Keratinocyte (primary cell): ENCODE measurements around the gene S100A12.

Experiments
- CTCF ChIP-seq, 3 experiments: IDR thresholded peaks in 1 of 3; conservative IDR thresholded peaks in 1 of 3; optimal IDR thresholded peaks in 1 of 3; 2 replicates in 2 of 3; 3 replicates in 1 of 3; pipeline versions ENCODE3 to v1.5.1; 2011; ENCODE audit warnings: low read length in 3 of 3, mild to moderate bottlenecking in 3 of 3, moderate library complexity in 2 of 3, control low read depth in 1 of 3, inconsistent platforms in 1 of 3; ENCODE audit not compliant: insufficient read depth in 2 of 3; ENCODE audit errors: extremely low read depth in 1 of 3
- EZH2 ChIP-seq: IDR thresholded peaks from one replicate; pipeline ENCODE4 v1.6.1; 2012; ENCODE audit warnings: inconsistent platforms, mild to moderate bottlenecking, low read length, moderate library complexity

GRCh38 chr1:153360190-153360589 lies 15.2 kb downstream of the S100A12 start:
- TF ChIP-seq CTCF (optimal IDR thresholded peaks at IDR 0.05 in 1 of 3, IDR thresholded peaks at IDR 0.05 in 1 of 3, conservative IDR thresholded peaks at IDR 0.05 in 1 of 3; ENCODE audit: extremely low read depth in 1 of 3, insufficient read depth in 2 of 3, low read length in 3 of 3), result no peak
- TF ChIP-seq EZH2, result no peak
